ENCODE measurements around the gene NAALAD2. TPM values are rescaled to one million over a fixed set of nuclear protein-coding genes. Genes with fewer than 3 reads are reported as not detected.

The NAALAD2 gene
- total RNA-seq, 2 experiments from 2014 or later, result not detected

- CTCF ChIA-PET, result no interaction called here
- H3K27me3 ChIP-seq (ENCODE audit: control insufficient read depth in 1 of 2, insufficient read depth in 2 of 2, low read length in 2 of 2), result no peaks in the 10 kb centered on the region
- H3K4me1 Mint-ChIP-seq (ENCODE audit: low read depth), result no peaks in the 10 kb centered on the region
- ATAC-seq (ENCODE audit: poor library complexity), result no peak
- H3K9me3 ChIP-seq (ENCODE audit: control insufficient read depth in 1 of 2, insufficient read depth in 1 of 2, low read length in 2 of 2), result no peaks in the 10 kb centered on the region
- intact Hi-C loops (cut with DNase I, micrococcal nuclease), result no loop called here
- H3K27ac ChIP-seq (ENCODE audit: low read depth in 1 of 2, low read length in 2 of 2), result no peak overlapping the region
- no peak overlapping the region for H3K4me3 Mint-ChIP-seq
- DNase-seq, result no peak
- H3K9me3 Mint-ChIP-seq, result no peaks in the 10 kb centered on the region
- POLR2A ChIA-PET, result no interaction called here
- H3K4me1 ChIP-seq (ENCODE audit: insufficient read depth, low read length), result no peaks in the 10 kb centered on the region
- H3K36me3 ChIP-seq (ENCODE audit: insufficient read depth, low read length), result no peaks in the 10 kb centered on the region
- no peak overlapping the region for H3K4me3 ChIP-seq (ENCODE audit: low read length)
- no peaks in the 10 kb centered on the region for H3K36me3 Mint-ChIP-seq (ENCODE audit: low read depth)
- no peak for TF ChIP-seq CTCF (IDR thresholded peaks at IDR 0.05)
- no peak overlapping the region for H3K27ac Mint-ChIP-seq
- peaks cover 26% of the 10 kb centered on the region for H3K27me3 Mint-ChIP-seq
Observed at GRCh38 chr11:90124371-90124770, 10.1 kb upstream of the NAALAD2 start.

- DNase-seq (no peak), ATAC-seq (ENCODE audit: poor library complexity) (no peak)
- H3K27ac ChIP-seq (ENCODE audit: low read depth in 1 of 2, low read length in 2 of 2), result no peak overlapping the region
- no peaks in the 10 kb centered on the region for H3K4me1 ChIP-seq (ENCODE audit: insufficient read depth, low read length)
- H3K27me3 ChIP-seq (ENCODE audit: control insufficient read depth in 1 of 2, insufficient read depth in 2 of 2, low read length in 2 of 2), result no peaks in the 10 kb centered on the region
- H3K9me3 ChIP-seq (ENCODE audit: control insufficient read depth in 1 of 2, insufficient read depth in 1 of 2, low read length in 2 of 2), result no peaks in the 10 kb centered on the region
- H3K9me3 Mint-ChIP-seq, result no peaks in the 10 kb centered on the region
- no peaks in the 10 kb centered on the region for H3K36me3 ChIP-seq (ENCODE audit: insufficient read depth, low read length)
- H3K27me3 Mint-ChIP-seq, result peaks cover 32% of the 10 kb centered on the region
- TF ChIP-seq CTCF (IDR thresholded peaks at IDR 0.05), result no peak
- H3K4me3 ChIP-seq (ENCODE audit: low read length), result no peak overlapping the region
- intact Hi-C loops (cut with DNase I, micrococcal nuclease), result no loop called here
- H3K4me1 Mint-ChIP-seq (ENCODE audit: low read depth), result no peaks in the 10 kb centered on the region
- CTCF ChIA-PET, result no interaction called here
- no peak overlapping the region for H3K27ac Mint-ChIP-seq
- H3K4me3 Mint-ChIP-seq, result no peak overlapping the region
- no peaks in the 10 kb centered on the region for H3K36me3 Mint-ChIP-seq (ENCODE audit: low read depth)
- POLR2A ChIA-PET, result no interaction called here
Observed at GRCh38 chr11:90124946-90125345, 9.5 kb upstream of the NAALAD2 start.

GRCh38 chr11:90133560-90134477 is 644 bp upstream of the NAALAD2 start:
- Mint-ChIP-seq H3K36me3 (ENCODE audit: low read depth) (no peaks in the 10 kb centered on the region), H3K4me3 (peak overlapping the region; percentile 39)
- CTCF ChIA-PET, result no interaction called here

More at GRCh38 chr11:90133560-90134477, 644 bp upstream of the NAALAD2 start:
- intact Hi-C loops (cut with DNase I, micrococcal nuclease), result no loop called here
- POLR2A ChIA-PET, result no interaction called here
- Histone ChIP-seq H3K27ac (ENCODE audit: low read depth in 1 of 2, low read length in 2 of 2) (no peak overlapping the region), H3K36me3 (ENCODE audit: insufficient read depth, low read length) (no peaks in the 10 kb centered on the region), H3K4me3 (ENCODE audit: low read length) (no peak overlapping the region), H3K4me1 (ENCODE audit: insufficient read depth, low read length) (peaks cover 8% of the 10 kb centered on the region), H3K27me3 (ENCODE audit: control insufficient read depth in 1 of 2, insufficient read depth in 2 of 2, low read length in 2 of 2) (peaks cover 7 to 34% of the 10 kb centered on the region in 2 experiments), H3K9me3 (ENCODE audit: control insufficient read depth in 1 of 2, insufficient read depth in 1 of 2, low read length in 2 of 2) (peaks cover 0 to 7% of the 10 kb centered on the region in 2 experiments)
- no peak overlapping the region for H3K27ac Mint-ChIP-seq
- DNase-seq (no peak), ATAC-seq (ENCODE audit: poor library complexity) (no peak)
- H3K9me3 Mint-ChIP-seq, result no peaks in the 10 kb centered on the region
- H3K27me3 Mint-ChIP-seq, result peaks cover 79% of the 10 kb centered on the region
- no peak for TF ChIP-seq CTCF (IDR thresholded peaks at IDR 0.05)
- H3K4me1 Mint-ChIP-seq (ENCODE audit: low read depth), result peaks cover 19% of the 10 kb centered on the region

Measured in CD4-positive, alpha-beta T cell (primary cell).